AG09309 (cell line): ENCODE data around the gene EDNRA.

Experiments
- DNase-seq: peaks from one replicate; pipeline ENCODE4 v3.0.0-alpha.2; 2010; ENCODE audit warnings: low read depth
- H3K4me3 ChIP-seq: 2 replicates; pipeline ENCODE4 v1.5.1; 2011; ENCODE audit warnings: mild to moderate bottlenecking, low read depth, low read length, moderate library complexity; ENCODE audit not compliant: control insufficient read depth
- TF ChIP-seq, protein P1 (sequence below): IDR thresholded peaks from 2 replicates; pipeline ENCODE4 v1.5.1; 2011; ENCODE audit warnings: mild to moderate bottlenecking, low read depth, low read length, inconsistent platforms; ENCODE audit not compliant: insufficient read depth, control insufficient read depth; ENCODE audit errors: missing control alignments

Gene EDNRA

DNA sequence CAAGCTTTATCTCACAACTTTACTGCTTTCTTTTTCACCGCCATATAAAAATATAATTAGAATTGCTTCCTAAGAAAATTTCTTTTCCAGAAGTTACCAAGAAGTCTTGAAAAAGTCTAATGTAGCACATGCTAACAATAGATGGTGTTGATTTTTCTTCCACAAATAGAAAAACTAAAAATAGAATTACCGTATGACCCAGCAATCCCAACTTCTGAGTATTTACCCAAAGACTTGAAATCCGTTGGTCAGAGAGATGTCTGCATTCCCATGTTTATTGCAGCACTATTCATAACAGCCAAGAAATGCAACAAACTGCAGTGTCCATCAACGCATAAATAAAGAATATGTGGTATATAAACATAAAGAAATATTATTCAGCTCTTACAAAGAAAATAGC is 17.8 kb upstream of the EDNRA start:
- DNase-seq: no peak
- H3K4me3 ChIP-seq: no peak overlapping the region
- TF ChIP-seq, protein P1, sequence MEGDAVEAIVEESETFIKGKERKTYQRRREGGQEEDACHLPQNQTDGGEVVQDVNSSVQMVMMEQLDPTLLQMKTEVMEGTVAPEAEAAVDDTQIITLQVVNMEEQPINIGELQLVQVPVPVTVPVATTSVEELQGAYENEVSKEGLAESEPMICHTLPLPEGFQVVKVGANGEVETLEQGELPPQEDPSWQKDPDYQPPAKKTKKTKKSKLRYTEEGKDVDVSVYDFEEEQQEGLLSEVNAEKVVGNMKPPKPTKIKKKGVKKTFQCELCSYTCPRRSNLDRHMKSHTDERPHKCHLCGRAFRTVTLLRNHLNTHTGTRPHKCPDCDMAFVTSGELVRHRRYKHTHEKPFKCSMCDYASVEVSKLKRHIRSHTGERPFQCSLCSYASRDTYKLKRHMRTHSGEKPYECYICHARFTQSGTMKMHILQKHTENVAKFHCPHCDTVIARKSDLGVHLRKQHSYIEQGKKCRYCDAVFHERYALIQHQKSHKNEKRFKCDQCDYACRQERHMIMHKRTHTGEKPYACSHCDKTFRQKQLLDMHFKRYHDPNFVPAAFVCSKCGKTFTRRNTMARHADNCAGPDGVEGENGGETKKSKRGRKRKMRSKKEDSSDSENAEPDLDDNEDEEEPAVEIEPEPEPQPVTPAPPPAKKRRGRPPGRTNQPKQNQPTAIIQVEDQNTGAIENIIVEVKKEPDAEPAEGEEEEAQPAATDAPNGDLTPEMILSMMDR: no peak

DNA sequence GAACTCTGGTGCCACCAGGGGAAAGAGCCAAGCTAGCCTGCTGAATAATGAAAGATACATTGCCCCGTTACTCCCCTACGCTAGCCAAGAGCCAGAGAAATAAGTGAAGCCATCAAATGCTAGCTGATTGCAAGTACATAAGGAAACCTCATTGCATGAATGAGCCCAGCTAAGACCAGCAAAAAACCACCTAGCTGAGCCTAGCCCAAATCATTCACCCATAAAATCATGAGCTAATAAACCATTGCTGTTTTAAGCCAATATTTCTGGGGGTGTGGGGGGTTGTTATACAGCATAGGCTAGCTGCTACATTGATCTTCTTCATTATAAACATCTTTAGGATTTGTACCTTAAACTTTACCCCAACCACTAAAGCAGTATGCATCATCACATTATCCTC is 15.4 kb upstream of the EDNRA start:
- H3K4me3 ChIP-seq: no peak overlapping the region
- DNase-seq: no peak
- TF ChIP-seq, protein P1: no peak

DNA sequence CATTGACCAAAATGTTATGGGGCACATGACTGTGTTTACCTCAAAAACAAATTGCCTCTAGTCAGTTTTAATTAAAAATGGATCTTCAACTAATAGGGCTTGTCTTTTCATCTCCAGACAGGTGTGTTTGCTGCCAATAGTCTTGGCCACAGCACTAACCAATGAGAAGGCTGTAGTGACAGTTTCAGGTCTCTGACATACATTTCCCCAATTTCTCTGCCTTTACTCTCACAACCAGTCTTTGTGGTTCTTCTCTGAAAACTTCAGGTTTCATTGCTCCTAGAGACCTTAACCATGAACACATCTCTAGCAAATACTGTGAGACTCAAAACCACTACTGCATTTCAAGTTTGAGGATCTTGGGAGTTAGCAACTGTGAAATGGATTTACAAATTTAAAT is 3.5 kb upstream of the EDNRA start:
- no peak overlapping the region for H3K4me3 ChIP-seq
- DNase-seq: no peak
- TF ChIP-seq, protein P1: no peak

DNA sequence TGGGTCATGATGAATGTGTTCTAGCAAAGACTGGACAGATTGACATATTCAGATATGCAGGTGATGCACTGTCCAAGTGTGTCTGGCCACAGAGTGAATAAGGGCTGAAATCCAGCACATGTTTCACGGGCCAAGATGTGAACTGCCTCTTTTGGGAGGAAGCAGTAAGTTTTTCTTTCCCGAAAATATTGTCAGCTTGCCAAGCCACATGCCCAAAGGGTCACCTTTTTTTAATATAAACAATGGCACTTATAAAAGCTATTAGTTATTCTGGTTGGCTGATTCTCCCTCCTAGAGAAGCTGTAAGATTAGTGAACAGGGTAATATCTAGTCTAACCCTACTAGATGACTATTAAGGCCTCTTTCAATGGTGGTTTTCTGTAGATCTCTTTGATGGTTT is 1.5 kb upstream of the EDNRA start:
- no peak overlapping the region for H3K4me3 ChIP-seq
- no peak for DNase-seq
- TF ChIP-seq, protein P1: no peak

DNA sequence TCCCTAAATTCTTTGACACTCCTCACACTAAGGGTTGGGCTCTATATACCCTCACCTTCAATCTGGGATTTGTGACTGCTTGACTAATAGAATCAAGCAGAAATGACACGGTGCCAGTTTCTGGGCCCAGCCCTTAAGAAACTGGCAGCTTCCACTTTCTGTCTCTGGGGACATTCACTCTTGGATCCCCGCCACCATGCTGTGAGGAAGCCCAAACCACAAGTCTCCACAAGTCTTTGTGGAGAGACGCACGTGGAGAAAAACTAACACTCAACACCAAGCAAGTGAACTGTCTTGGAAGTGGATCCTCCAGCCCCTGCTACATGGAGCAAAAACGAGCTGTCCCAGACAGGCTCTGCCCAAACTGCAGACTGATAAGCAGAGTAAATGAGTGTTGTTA is 1.1 kb upstream of the EDNRA start:
- TF ChIP-seq, protein P1: no peak
- peak; percentile 18 for DNase-seq
- H3K4me3 ChIP-seq: no peak overlapping the region

DNA sequence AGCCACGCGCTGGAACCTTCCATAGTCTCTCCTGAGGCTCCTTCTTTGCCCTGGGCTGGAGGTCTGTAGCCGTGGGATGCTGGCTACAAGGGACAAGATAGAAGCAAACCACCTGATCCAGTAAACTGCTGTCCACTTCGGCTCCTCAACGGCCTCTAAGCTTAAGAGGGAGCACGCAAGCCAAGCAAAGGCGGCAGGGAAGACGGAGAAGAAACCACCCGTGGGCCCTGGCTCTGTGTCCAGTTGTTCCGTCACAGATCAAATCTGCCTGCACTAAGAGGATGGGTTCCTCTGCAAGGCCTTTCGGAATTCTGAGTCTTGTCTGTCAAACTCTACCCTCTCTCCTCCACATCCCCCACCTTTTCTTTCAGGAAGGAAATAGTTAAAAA is 401 bp upstream of the EDNRA start:
- H3K4me3 ChIP-seq: peak overlapping the region; percentile 51
- TF ChIP-seq, protein P1: no peak
- DNase-seq: no peak

DNA sequence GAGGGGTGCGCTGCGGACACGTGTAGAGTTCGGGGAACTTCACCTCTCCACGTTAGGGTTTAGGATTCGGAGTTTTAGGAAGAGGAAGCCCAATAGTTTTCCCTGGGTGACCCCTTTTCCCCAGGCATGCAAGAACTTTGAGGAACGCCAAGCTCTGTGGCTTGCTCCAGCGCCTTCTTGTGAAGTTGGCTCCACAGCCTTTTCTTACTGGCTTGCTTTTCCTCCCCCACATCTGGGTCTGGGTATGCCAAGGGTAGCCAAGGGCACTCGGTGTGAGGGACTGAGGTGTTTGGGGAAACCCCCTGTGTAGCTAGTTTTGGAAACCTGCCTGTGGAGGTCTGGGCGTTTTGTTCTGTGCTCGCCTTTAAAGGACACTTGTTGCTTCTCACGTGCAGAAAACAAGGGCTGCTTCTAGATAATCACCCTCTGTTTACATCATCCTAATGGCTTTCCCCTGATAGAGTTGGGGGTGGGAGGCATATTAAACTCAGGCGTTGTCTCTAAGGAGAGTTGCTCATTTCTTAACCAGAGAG is 746 bp downstream of the EDNRA start:
- DNase-seq: no peak
- TF ChIP-seq, protein P1: no peak
- H3K4me3 ChIP-seq: peak overlapping the region; percentile 51
